ENCODE results near the gene SBF2. TPM values are rescaled to one million over a fixed set of nuclear protein-coding genes. Genes with fewer than 3 reads are reported as not detected.
"Not testable (repeated sequence)": the region's sequence is repeated elsewhere in the genome, so short reads cannot be mapped to it uniquely, and the experiment has no call there.

The SBF2 gene
- total and polyA plus RNA-seq, 5 donors, result 10.8 to 32.2 (median 22.3) TPM

DNA sequence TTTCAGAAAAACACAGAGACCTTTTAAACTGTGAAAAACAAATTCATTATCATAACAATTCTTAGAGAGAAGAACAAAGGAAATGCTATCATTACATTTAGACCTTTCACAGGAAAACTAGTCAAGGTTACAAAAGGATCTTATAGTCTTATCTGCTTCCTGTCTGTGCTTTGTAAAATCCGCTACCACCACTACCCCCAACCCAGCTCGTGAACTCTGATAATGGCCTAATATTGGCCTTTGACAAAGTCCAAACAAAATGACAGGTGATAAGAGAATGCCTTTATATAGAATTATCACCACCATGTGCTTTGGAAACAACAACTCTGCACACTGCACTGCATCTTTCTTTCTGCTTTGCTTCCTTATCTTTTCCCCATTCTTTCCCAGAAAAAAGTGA, 272.5 kb downstream of the SBF2 start:
- 34% methylated on average over 2 of the region's 2 CpGs for WGBS
- Histone ChIP-seq H3K9me3 (ENCODE audit: control insufficient read depth, low read length) (no peaks in the 10 kb centered on the region), H3K27me3 (ENCODE audit: control insufficient read depth, insufficient read depth) (no peaks in the 10 kb centered on the region), H3K27ac (ENCODE audit: low read length) (no peak overlapping the region), H3K4me3 (ENCODE audit: low read length) (no peak overlapping the region), H3K4me1 (ENCODE audit: control insufficient read depth, insufficient read depth, low read length) (peaks cover 3% of the 10 kb centered on the region)
- DNase-seq (no peak), ATAC-seq (no peak)
- intact Hi-C loops (cut with DNase I), result no loop called here

DNA sequence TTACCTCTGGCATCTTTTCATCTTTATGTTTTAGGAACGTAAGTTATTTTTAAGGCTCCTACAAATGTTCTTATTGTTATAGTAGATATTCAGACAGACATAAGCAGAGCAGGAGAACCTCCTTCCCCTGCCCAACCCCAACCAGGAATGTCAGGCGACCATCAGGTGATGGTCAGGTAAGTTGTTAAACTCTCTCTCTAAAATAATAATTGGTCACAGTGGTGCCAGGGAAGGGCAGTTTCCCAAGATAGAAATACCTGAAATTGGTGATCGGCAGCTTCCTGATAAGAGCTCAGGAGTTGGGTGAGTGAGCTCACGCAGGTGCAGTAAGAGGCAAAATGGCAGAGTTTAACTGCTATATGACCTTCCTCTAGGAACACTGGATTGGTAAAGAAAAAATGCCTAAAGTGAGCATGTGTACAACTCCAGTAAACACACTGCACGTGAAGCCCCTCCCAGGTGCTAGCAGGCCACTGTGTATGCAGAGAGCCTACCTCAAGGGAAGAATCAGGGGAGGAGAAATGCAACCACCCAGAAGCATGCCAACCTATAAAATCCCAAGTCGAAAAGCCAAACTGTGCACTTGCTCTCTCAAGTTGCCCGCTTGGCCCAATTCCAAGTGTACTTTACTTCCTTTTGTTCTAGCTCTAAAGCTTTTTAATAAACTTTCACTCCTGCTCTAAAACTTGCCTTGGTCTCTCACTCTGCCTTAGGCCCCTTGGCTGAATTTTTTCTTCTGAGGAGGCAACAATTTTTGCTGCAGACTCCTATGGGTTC, 273.9 kb downstream of the SBF2 start:
- intact Hi-C loops (cut with DNase I), result no loop called here
- H3K9me3 ChIP-seq (ENCODE audit: control insufficient read depth, low read length), result no peaks in the 10 kb centered on the region

DNA sequence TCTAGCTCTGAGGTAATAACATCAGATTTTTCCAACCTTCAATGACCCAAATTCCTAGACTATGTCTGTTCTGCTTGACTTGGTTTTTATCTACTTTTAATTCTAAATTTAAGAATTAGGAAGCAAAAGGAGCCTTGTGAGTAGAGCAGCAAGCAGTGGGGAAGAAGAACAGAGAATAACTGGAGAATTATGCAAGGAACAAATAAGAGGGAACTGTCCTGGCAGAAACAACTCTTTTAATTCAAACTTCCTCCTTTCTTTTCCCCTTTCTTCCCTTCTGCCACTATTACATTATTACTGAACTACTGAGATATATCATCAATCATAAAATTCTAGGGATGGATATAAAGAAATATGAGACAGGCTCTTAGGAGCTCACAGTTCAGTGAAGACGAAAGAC, 276.1 kb downstream of the SBF2 start:
- no peaks in the 10 kb centered on the region for H3K9me3 ChIP-seq (ENCODE audit: control insufficient read depth, low read length)
- DNase-seq, result no peak
- H3K4me1 ChIP-seq (ENCODE audit: control insufficient read depth, insufficient read depth, low read length), result peaks cover 3% of the 10 kb centered on the region
- no peaks in the 10 kb centered on the region for H3K27me3 ChIP-seq (ENCODE audit: control insufficient read depth, insufficient read depth)
- intact Hi-C loops (cut with DNase I), result no loop called here
- no peak overlapping the region for H3K4me3 ChIP-seq (ENCODE audit: low read length)
- no peak overlapping the region for H3K27ac ChIP-seq (ENCODE audit: low read length)
- WGBS, result 90% methylated on average over 1 of the region's 1 CpG
- ATAC-seq, result no peak

More for the DNA sequence above, 273.9 kb downstream of the SBF2 start:
- H3K4me1 ChIP-seq (ENCODE audit: control insufficient read depth, insufficient read depth, low read length), result peaks cover 3% of the 10 kb centered on the region
- no peak overlapping the region for H3K4me3 ChIP-seq (ENCODE audit: low read length)
- no peak overlapping the region for H3K27ac ChIP-seq (ENCODE audit: low read length)
- ATAC-seq, result no peak
- no peak for DNase-seq
- H3K27me3 ChIP-seq (ENCODE audit: control insufficient read depth, insufficient read depth), result no peaks in the 10 kb centered on the region
- WGBS, result 82% methylated on average over 7 of the region's 7 CpGs

DNA sequence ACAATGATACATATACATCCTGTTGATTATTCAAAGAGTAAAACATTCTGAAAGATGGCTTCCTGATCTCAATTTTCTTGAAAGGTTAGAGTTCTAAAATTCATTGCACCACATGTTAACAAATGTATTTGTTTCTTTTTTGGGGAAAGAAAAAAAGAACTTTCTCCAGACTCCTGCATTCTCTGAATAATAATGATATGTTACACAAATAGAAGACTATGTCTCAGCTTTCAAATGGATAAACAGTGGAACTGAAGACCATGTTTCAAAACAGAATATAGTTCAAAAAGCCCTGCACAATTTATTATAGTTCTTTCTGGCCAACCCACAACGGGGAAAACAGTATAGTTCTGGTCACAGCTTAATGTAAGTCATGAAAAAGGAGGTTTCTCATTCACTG, 277.0 kb downstream of the SBF2 start:
- ATAC-seq, result no peak
- Histone ChIP-seq H3K4me1 (ENCODE audit: control insufficient read depth, insufficient read depth, low read length) (peaks cover 3% of the 10 kb centered on the region), H3K9me3 (ENCODE audit: control insufficient read depth, low read length) (peaks cover 1% of the 10 kb centered on the region), H3K4me3 (ENCODE audit: low read length) (no peak overlapping the region), H3K27ac (ENCODE audit: low read length) (no peak overlapping the region), H3K27me3 (ENCODE audit: control insufficient read depth, insufficient read depth) (no peaks in the 10 kb centered on the region)
- intact Hi-C loops (cut with DNase I), result no loop called here
- WGBS, result 73% methylated on average over 1 of the region's 1 CpG
- no peak for DNase-seq

DNA sequence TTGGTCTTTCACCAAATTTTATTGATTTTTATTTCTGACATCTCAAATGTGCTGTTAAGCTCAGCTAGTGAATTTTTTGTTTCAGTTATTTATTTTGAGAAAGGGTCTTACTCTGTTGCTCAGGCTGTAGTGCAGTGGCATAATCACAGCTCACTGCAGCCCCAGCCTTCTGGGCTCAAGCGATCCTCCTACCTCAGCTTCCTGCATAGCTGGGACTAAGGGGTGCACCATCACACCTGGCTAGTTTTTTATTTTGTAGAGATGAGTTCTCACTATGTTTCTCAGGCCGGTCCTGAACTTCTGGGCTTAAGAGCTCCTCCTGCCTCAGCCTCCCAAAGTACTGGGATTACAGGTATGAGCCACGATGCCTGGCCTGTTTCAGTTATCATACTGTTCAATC, 282.0 kb downstream of the SBF2 start:
- Histone ChIP-seq H3K27me3 (ENCODE audit: control insufficient read depth, insufficient read depth) (no peaks in the 10 kb centered on the region), H3K9me3 (ENCODE audit: control insufficient read depth, low read length) (peaks cover 2% of the 10 kb centered on the region), H3K27ac (ENCODE audit: low read length) (no peak overlapping the region), H3K4me1 (ENCODE audit: control insufficient read depth, insufficient read depth, low read length) (no peaks in the 10 kb centered on the region), H3K4me3 (ENCODE audit: low read length) (no peak overlapping the region)
- DNase-seq (no peak), ATAC-seq (no peak)
- over 99% methylated on average over 3 of the region's 3 CpGs for WGBS
- intact Hi-C loops (cut with DNase I), result no loop called here

DNA sequence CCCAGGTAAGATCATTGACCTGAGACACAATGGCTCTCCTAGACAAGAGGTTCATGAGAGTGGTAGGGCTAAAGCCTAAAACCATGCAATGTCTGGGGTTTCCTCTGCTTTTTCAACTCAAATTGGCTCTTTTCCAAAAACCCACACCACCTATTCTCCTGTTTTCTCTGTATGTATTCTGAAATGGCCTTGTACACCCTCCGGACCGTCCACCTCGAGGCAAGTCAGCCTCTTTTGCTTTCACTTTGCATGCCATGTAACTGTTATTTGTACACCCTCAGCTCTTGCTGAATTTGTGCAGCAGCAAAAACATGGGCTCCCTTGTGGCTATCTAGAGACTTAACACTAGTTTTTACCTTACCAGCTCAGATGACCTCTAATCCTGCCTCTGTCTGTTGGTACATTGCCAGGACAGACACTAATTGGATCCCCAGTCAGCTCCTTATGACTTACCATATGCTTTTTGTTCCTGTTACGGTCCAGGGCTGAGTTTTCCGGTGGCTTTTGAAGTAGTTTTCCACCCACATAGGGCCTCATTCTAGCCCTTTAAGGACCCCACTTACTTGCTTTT, 288.0 kb downstream of the SBF2 start:
- WGBS, result 95% methylated on average over 5 of the region's 5 CpGs
- no peak overlapping the region for H3K4me3 ChIP-seq (ENCODE audit: low read length)
- intact Hi-C loops (cut with DNase I), result no loop called here

DNA sequence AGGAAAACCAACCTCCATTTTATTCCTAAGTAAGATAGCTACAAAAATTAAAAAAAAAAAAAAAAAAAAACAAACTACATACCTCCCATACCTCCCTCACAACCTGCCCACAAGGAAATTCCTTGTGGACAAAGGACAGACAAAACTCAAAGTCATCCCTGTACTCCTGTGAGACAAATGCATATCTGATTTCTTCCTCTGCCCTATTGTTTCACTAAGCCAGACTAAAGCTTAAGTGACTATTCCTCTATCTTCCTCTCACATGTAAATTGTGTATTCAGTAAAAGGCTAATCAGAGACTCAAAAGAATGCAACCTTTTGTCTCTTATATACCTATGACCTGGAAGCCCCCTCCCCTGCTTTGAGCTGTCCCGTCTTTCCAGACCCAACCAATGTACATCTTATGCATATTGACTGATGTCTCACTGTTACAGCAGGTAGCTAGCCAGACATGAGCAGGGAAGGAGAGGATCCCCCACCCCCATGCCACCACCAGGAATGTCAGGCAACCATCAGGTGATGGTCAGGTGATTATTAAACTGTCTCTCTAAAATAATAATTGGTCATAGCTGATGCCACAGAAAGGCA, 289.4 kb downstream of the SBF2 start:
- intact Hi-C loops (cut with DNase I), result no loop called here
- Histone ChIP-seq H3K27ac (ENCODE audit: low read length) (no peak overlapping the region), H3K4me1 (ENCODE audit: control insufficient read depth, insufficient read depth, low read length) (no peaks in the 10 kb centered on the region), H3K9me3 (ENCODE audit: control insufficient read depth, low read length) (no peaks in the 10 kb centered on the region), H3K4me3 (ENCODE audit: low read length) (no peak overlapping the region), H3K27me3 (ENCODE audit: control insufficient read depth, insufficient read depth) (no peaks in the 10 kb centered on the region)
- WGBS, result 97% methylated on average over 1 of the region's 1 CpG
- ATAC-seq, result no peak
- DNase-seq, result no peak

More for the DNA sequence above, 288.0 kb downstream of the SBF2 start:
- no peak for ATAC-seq
- no peak for DNase-seq
- Histone ChIP-seq H3K27ac (ENCODE audit: low read length) (no peak overlapping the region), H3K9me3 (ENCODE audit: control insufficient read depth, low read length) (no peaks in the 10 kb centered on the region), H3K27me3 (ENCODE audit: control insufficient read depth, insufficient read depth) (no peaks in the 10 kb centered on the region), H3K4me1 (ENCODE audit: control insufficient read depth, insufficient read depth, low read length) (no peaks in the 10 kb centered on the region)

DNA sequence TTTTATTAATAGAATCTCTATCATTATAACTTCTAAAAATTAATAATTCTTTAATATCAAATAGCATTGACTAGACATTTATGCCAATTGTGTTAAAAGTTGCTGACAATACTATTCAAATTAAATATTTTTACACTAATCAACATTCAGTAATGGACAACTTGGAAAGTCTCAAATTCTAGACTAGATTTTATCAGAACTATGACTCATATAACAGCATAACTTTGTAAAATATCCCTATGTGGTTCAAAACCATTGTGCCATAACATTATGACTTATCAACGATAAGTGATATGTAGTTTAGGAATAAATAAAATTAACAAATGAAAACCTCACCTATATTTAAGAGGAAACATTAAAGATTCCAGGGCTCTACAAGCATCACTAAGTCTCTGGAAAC, 291.8 kb downstream of the SBF2 start:
- no peaks in the 10 kb centered on the region for H3K9me3 ChIP-seq (ENCODE audit: control insufficient read depth, low read length)
- no peaks in the 10 kb centered on the region for H3K27me3 ChIP-seq (ENCODE audit: control insufficient read depth, insufficient read depth)
- ATAC-seq (no peak), DNase-seq (no peak)
- H3K4me1 ChIP-seq (ENCODE audit: control insufficient read depth, insufficient read depth, low read length), result no peaks in the 10 kb centered on the region
- H3K4me3 ChIP-seq (ENCODE audit: low read length), result no peak overlapping the region
- 75% methylated on average over 1 of the region's 1 CpG for WGBS
- intact Hi-C loops (cut with DNase I), result no loop called here
- no peak overlapping the region for H3K27ac ChIP-seq (ENCODE audit: low read length)

DNA sequence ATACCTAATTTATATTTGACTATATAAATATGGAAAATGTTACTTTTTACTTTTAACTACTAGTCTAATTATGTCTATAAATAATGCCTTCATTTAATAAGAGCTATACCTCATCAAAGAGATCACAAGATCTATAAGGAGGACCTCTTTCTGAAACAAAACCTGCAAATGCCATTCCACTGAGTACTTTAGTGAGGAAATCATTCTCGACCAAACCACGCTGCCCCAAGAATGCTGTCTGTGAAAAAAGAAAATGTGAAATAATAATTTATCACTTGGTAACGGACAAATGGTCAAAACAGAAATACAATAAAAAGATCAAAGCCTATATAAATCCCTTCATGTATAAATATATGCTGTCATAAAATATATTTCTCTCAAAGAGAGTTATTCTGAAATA, 301.7 kb downstream of the SBF2 start:
- intact Hi-C loops (cut with DNase I), result no loop called here
- no peaks in the 10 kb centered on the region for H3K4me1 ChIP-seq (ENCODE audit: control insufficient read depth, insufficient read depth, low read length)
- no peaks in the 10 kb centered on the region for H3K9me3 ChIP-seq (ENCODE audit: control insufficient read depth, low read length)
- H3K27ac ChIP-seq (ENCODE audit: low read length), result no peak overlapping the region
- 93% methylated on average over 3 of the region's 3 CpGs for WGBS
- ATAC-seq (no peak), DNase-seq (no peak)
- H3K4me3 ChIP-seq (ENCODE audit: low read length), result no peak overlapping the region
- H3K27me3 ChIP-seq (ENCODE audit: control insufficient read depth, insufficient read depth), result no peaks in the 10 kb centered on the region

DNA sequence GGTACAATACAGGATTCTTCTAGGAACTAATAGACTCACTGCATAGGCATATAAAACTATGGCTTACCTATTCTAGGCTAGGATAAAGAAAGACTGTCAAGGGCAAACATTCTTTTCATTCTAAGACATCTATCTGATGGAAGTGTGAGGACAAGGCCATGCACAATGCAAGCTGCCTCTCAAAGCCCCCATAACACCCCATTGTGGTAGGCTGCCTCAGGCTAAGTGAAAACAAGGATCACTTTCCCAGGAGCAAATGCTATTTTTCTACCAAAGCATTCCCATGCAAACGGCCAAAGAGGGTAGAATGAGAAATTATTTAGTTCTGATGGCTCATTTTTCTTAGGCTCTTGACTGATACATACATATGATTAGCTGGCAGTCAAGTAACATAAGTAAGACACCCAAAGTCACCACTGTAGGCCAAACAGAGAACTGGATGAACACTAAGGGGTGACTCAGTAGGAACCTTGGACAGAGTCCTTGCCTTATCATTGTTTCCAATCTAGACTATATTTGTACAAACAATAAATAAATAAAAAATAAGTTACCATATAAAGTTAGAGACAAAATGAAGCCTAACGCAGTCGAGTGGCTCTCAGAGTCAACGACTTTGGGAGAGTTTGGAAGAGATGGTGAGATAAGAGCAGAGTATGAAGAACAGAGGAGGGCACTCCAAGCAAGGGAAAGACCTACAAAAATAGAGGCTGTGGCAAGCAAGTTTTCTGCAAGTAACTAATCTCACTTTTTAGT, 303.6 kb downstream of the SBF2 start:
- intact Hi-C loops (cut with DNase I), result no loop called here
- no peaks in the 10 kb centered on the region for H3K27me3 ChIP-seq (ENCODE audit: control insufficient read depth, insufficient read depth)
- H3K4me3 ChIP-seq (ENCODE audit: low read length), result no peak overlapping the region
- H3K4me1 ChIP-seq (ENCODE audit: control insufficient read depth, insufficient read depth, low read length), result no peaks in the 10 kb centered on the region
- no peaks in the 10 kb centered on the region for H3K9me3 ChIP-seq (ENCODE audit: control insufficient read depth, low read length)
- no peak for DNase-seq
- H3K27ac ChIP-seq (ENCODE audit: low read length), result no peak overlapping the region
- ATAC-seq, result no peak
- WGBS, result 65% methylated on average over 4 of the region's 4 CpGs

DNA sequence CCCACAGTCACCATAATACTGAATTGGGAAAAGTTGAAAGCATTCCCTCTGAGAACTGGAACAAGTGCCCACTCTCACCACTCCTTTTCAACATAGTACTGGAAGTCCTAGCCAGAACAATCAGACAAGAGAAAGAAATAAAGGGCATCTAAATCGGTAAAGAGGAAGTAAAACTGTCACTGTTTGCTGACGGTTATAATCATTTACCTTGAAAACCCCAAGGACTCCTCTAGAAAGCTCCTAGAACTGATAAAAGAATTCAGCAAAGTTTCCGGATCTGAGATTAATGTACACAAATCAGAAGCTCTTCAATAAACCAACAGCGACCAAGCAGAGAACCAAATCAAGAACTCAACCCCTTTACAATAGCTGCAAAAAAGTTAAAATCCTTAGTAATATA, 306.7 kb downstream of the SBF2 start:
- DNase-seq; H3K9me3 ChIP-seq (ENCODE audit: control insufficient read depth, low read length); H3K4me1 ChIP-seq (ENCODE audit: control insufficient read depth, insufficient read depth, low read length); intact Hi-C loops (cut with DNase I); ATAC-seq; H3K27ac ChIP-seq (ENCODE audit: low read length); H3K27me3 ChIP-seq (ENCODE audit: control insufficient read depth, insufficient read depth); H3K4me3 ChIP-seq (ENCODE audit: low read length): not testable (repeated sequence)
- WGBS, result 90% methylated on average over 4 of the region's 4 CpGs

Measured in right cardiac atrium (tissue), 5 donors.